ENCODE measurements around the gene ANXA9.

ANXA9 gene

DNA sequence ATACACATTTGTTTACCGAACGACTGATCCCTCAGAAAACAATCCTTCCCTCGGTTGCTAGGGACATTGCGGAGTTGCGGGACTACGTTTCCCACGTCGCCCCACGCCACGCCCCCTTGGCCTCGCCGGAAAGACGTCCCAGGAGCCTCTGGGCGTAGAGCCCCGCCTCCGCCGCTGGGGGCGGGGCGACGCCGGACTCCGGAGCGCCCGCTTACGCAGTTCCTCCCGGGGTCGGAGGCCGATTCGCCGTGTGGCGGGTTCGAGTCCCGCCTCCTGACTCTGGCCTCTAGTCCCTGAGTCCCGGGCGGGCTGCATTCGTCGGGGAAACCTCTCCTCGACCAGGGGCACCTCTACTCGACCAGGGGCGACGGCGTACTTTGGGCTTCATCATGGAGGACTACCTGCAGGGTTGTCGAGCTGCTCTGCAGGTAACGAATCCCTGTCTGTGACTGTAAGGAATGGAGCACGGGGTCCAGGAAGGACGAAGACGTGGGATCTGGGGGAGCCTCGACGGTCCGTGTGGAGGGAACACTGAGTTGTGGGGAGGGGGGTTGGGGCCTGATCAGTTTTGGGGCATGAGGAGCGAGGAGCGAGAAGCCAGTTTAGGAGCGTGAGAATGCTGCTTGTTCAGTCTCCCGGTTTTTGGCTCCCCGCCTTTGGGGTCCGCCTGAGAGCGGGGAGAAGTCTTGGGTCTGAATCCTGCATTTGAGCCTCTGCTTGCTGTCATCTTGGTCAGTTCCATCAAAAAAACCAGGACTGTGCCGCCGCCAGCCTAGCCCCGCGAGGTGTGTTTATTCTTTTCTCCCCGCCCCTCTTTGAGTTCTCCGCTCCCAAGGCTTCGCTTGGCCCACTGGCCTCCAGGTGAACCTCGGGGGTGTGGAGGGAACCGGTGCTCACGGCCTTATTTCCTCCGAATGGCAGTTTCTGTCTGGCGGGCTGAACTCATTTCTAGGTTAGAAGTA is 26.4 kb downstream of the ANXA9 start, which contains the start of gene PRUNE1 (continued):
- TF ChIP-seq ZNF157 (tag by site-specific recombination; IDR thresholded peaks at IDR 0.05) (no peak), ZNF155 (tag by site-specific recombination; IDR thresholded peaks at IDR 0.05) (no peak), REPIN1 (tag by site-specific recombination; IDR thresholded peaks at IDR 0.05; ENCODE audit: low read depth) (peak; percentile 62; the same call in 1 of the 2 replicates), ZNF558 (tag by site-specific recombination; IDR thresholded peaks at IDR 0.05) (no peak), ZNF510 (tag by site-specific recombination; IDR thresholded peaks at IDR 0.05; ENCODE audit: insufficient replicate concordance) (no peak), ZNF146 (tag by site-specific recombination; IDR thresholded peaks at IDR 0.05) (0 out of 2 replicates have a peak, but pooled peaks have one; percentile 10), KLF10 (tag by site-specific recombination; IDR thresholded peaks at IDR 0.05) (peak; percentile 64; the same call in 1 of the 2 replicates), ZNF366 (tag by site-specific recombination; conservative IDR thresholded peaks at IDR 0.05) (peak; percentile 54; the same call in 1 of the 2 replicates), ZNF404 (tag by site-specific recombination; IDR thresholded peaks at IDR 0.05) (no peak), ZNF501 (tag by site-specific recombination; IDR thresholded peaks at IDR 0.05) (peak; percentile 90), ZNF266 (tag by site-specific recombination; IDR thresholded peaks at IDR 0.05; ENCODE audit: low read depth) (no peak), ZNF677 (tag by site-specific recombination; IDR thresholded peaks at IDR 0.05) (no peak), ZNF561 (tag by site-specific recombination; IDR thresholded peaks at IDR 0.05; ENCODE audit: borderline replicate concordance) (peak; percentile 85; the same call in 1 of the 2 replicates), ZIC2 (tag by site-specific recombination; IDR thresholded peaks at IDR 0.05) (0 out of 2 replicates have a peak, but pooled peaks have one; percentile 11), ZBTB21 (tag by site-specific recombination; IDR thresholded peaks at IDR 0.05) (peak; percentile 79), MYNN (tag by site-specific recombination; IDR thresholded peaks at IDR 0.05; ENCODE audit: borderline replicate concordance) (0 out of 2 replicates have a peak, but pooled peaks have one; percentile 21), ZNF664 (tag by site-specific recombination; IDR thresholded peaks at IDR 0.05) (no peak), ZEB2 (tag by site-specific recombination; IDR thresholded peaks at IDR 0.05) (peak; percentile 80), ZNF221 (tag by site-specific recombination; IDR thresholded peaks at IDR 0.05; ENCODE audit: borderline replicate concordance) (no peak), ZNF416 (tag by site-specific recombination; IDR thresholded peaks at IDR 0.05) (no peak), ZNF629 (tag by site-specific recombination; IDR thresholded peaks at IDR 0.05) (peak; percentile 95), SCRT2 (tag by site-specific recombination; IDR thresholded peaks at IDR 0.05) (no peak), ZNF776 (tag by site-specific recombination; IDR thresholded peaks at IDR 0.05; ENCODE audit: borderline replicate concordance) (no peak), OSR2 (tag by site-specific recombination; IDR thresholded peaks at IDR 0.05) (no peak; the same call in 1 of the 2 replicates), ZNF324 (tag by site-specific recombination; IDR thresholded peaks at IDR 0.05) (peak; percentile 76; the same call in 1 of the 2 replicates), ZNF140 (tag by site-specific recombination; IDR thresholded peaks at IDR 0.05) (no peak)
- TF ChIP-seq, protein P1, sequence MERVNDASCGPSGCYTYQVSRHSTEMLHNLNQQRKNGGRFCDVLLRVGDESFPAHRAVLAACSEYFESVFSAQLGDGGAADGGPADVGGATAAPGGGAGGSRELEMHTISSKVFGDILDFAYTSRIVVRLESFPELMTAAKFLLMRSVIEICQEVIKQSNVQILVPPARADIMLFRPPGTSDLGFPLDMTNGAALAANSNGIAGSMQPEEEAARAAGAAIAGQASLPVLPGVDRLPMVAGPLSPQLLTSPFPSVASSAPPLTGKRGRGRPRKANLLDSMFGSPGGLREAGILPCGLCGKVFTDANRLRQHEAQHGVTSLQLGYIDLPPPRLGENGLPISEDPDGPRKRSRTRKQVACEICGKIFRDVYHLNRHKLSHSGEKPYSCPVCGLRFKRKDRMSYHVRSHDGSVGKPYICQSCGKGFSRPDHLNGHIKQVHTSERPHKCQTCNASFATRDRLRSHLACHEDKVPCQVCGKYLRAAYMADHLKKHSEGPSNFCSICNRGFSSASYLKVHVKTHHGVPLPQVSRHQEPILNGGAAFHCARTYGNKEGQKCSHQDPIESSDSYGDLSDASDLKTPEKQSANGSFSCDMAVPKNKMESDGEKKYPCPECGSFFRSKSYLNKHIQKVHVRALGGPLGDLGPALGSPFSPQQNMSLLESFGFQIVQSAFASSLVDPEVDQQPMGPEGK (tag by site-specific recombination; IDR thresholded peaks at IDR 0.05), result 0 out of 2 replicates have a peak, but pooled peaks have one; percentile 58
- TF ChIP-seq, protein P2, sequence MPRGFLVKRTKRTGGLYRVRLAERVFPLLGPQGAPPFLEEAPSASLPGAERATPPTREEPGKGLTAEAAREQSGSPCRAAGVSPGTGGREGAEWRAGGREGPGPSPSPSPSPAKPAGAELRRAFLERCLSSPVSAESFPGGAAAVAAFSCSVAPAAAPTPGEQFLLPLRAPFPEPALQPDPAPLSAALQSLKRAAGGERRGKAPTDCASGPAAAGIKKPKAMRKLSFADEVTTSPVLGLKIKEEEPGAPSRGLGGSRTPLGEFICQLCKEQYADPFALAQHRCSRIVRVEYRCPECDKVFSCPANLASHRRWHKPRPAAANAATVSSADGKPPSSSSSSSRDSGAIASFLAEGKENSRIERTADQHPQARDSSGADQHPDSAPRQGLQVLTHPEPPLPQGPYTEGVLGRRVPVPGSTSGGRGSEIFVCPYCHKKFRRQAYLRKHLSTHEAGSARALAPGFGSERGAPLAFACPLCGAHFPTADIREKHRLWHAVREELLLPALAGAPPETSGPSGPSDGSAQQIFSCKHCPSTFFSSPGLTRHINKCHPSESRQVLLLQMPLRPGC (tag by site-specific recombination; IDR thresholded peaks at IDR 0.05), result peak; percentile 32; the same call in 1 of the 2 replicates
- TF ChIP-seq, protein P3, sequence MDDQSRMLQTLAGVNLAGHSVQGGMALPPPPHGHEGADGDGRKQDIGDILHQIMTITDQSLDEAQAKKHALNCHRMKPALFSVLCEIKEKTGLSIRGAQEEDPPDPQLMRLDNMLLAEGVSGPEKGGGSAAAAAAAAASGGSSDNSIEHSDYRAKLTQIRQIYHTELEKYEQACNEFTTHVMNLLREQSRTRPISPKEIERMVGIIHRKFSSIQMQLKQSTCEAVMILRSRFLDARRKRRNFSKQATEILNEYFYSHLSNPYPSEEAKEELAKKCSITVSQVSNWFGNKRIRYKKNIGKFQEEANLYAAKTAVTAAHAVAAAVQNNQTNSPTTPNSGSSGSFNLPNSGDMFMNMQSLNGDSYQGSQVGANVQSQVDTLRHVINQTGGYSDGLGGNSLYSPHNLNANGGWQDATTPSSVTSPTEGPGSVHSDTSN (CRISPR knock-in tag; IDR thresholded peaks at IDR 0.05), result no peak
- TF ChIP-seq, protein P4, sequence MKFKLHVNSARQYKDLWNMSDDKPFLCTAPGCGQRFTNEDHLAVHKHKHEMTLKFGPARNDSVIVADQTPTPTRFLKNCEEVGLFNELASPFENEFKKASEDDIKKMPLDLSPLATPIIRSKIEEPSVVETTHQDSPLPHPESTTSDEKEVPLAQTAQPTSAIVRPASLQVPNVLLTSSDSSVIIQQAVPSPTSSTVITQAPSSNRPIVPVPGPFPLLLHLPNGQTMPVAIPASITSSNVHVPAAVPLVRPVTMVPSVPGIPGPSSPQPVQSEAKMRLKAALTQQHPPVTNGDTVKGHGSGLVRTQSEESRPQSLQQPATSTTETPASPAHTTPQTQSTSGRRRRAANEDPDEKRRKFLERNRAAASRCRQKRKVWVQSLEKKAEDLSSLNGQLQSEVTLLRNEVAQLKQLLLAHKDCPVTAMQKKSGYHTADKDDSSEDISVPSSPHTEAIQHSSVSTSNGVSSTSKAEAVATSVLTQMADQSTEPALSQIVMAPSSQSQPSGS (tag by site-specific recombination; IDR thresholded peaks at IDR 0.05; ENCODE audit: low read depth), result no peak
- TF ChIP-seq, protein P5, sequence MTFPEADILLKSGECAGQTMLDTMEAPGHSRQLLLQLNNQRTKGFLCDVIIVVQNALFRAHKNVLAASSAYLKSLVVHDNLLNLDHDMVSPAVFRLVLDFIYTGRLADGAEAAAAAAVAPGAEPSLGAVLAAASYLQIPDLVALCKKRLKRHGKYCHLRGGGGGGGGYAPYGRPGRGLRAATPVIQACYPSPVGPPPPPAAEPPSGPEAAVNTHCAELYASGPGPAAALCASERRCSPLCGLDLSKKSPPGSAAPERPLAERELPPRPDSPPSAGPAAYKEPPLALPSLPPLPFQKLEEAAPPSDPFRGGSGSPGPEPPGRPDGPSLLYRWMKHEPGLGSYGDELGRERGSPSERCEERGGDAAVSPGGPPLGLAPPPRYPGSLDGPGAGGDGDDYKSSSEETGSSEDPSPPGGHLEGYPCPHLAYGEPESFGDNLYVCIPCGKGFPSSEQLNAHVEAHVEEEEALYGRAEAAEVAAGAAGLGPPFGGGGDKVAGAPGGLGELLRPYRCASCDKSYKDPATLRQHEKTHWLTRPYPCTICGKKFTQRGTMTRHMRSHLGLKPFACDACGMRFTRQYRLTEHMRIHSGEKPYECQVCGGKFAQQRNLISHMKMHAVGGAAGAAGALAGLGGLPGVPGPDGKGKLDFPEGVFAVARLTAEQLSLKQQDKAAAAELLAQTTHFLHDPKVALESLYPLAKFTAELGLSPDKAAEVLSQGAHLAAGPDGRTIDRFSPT (tag by site-specific recombination; IDR thresholded peaks at IDR 0.05), result no peak
